Esophagus squamous epithelium (tissue), 5 donors: ENCODE data around the gene NFS1. TPM values are rescaled to one million over a fixed set of nuclear protein-coding genes. Genes with fewer than 3 reads are reported as not detected.
A peak's percentile ranks its signal among the peaks of the same experiment; 100 is the strongest.

Experiments
- DNase-seq: peaks from one replicate; lab custom pipeline; 2025; lab: John Stamatoyannopoulos, UW
- H3K27ac ChIP-seq, 4 donors: fragments of 200-600 bp; sonication (generic); one replicate each; pipeline ENCODE4 v1.5.1; 2016 to 2019; ENCODE audit warnings: mild to moderate bottlenecking in 1 of 4
- H3K27me3 ChIP-seq, 4 donors: fragments of 200-600 bp; sonication (generic); 1 replicate in 3 of 4; 2 replicates in 1 of 4; pipeline versions ENCODE4 v1.5.1 to v1.6.0; 2017 to 2021; ENCODE audit warnings: antibody characterized with exemption in 1 of 4
- H3K36me3 ChIP-seq, 3 donors: fragments of 200-600 bp; sonication (generic); one replicate each; pipeline ENCODE4 v1.5.1; 2016 to 2019
- H3K4me1 ChIP-seq, 3 donors: fragments of 200-600 bp; sonication (generic); one replicate each; pipeline ENCODE4 v1.5.1; 2017 to 2019
- H3K4me3 ChIP-seq, 4 donors: fragments of 200-600 bp; sonication (generic); 1 replicate in 3 of 4; 2 replicates in 1 of 4; pipeline ENCODE4 v1.5.1; 2016 to 2019; ENCODE audit warnings: mild to moderate bottlenecking in 2 of 4, moderate library complexity in 1 of 4
- H3K9me3 ChIP-seq, 3 donors: fragments of 200-600 bp; sonication (generic); one replicate each; pipeline ENCODE4 v1.5.1; 2016 to 2019
- CTCF ChIP-seq, 6 experiments: fragments of 450-650 bp in 4 of 6; fragments of 200-600 bp in 2 of 6; sonication (generic) in 2 of 6; IDR thresholded peaks; one replicate each; pipeline ENCODE4 v1.5.1; 2016 to 2019; ENCODE audit warnings: antibody characterized with exemption in 6 of 6, mild to moderate bottlenecking in 4 of 6, moderate library complexity in 4 of 6
- POLR2A ChIP-seq, 4 donors: fragments of 450-650 bp; IDR thresholded peaks; one replicate each; pipeline ENCODE4 v1.6.1; 2017; ENCODE audit warnings: antibody characterized with exemption in 4 of 4, mild to moderate bottlenecking in 4 of 4, moderate library complexity in 3 of 4
- WGBS, 2 donors: methylation state at CpG; one replicate each; pipeline ENCODE4 v1.1.5; 2018; 5-methylcytosine and 5-hydroxymethylcytosine counted together
- intact Hi-C: fragments of 100-400 bp; cut with DNase I; formaldehyde crosslinking; loops from one replicate; pipeline ENCODE4 v1.15.0; 2022
- total RNA-seq, 4 donors: library from RNA; depleted of rRNA; stranded (reverse); fragments of >200 nt; gene quantifications; one replicate each; pipeline ENCODE4 v1.1.0, GENCODE V29; 2016
- donor health status: DM: yes; HTN: yes; CAD: no.

Gene NFS1
- total RNA-seq, 4 donors from 2014 or later: 16.4 to 39.9 (median 24.2) TPM

GRCh38 chr20:35741892-35742740 lies 43.0 kb upstream of the NFS1 start, which contains the start of gene RBM39:
RBM39 (minus strand) TSS chr20:35742260; CDS start chr20:35740874, 1,386 bp downstream.
- intact Hi-C loops: no loop called here
- peak; percentile 99 for DNase-seq
- H3K9me3 ChIP-seq: no peaks in the 10 kb centered on the region
- peaks cover 3 to 38% (median 17%) of the 10 kb centered on the region in 3 donors for H3K36me3 ChIP-seq
- no peaks in the 10 kb centered on the region for H3K27me3 ChIP-seq
- peaks cover 10 to 67% (median 42%) of the 10 kb centered on the region in 3 donors for H3K4me1 ChIP-seq
- TF ChIP-seq POLR2A (IDR thresholded peaks at IDR 0.05) (peak in 3 of 4 donors; percentile 95 to 96 (median 96)), CTCF (IDR thresholded peaks at IDR 0.05) (peak in 5 of 6 experiments; percentile 42 to 59 (median 47))
- 0% methylated on average over 25 of the region's 66 CpGs for WGBS, 2 donors
- peak within 1 kb of the TSS; percentile 98 to 100 (median 99) for H3K27ac ChIP-seq
- H3K4me3 ChIP-seq: peak within 1 kb of the TSS; percentile 75 to 99 (median 87)

- Histone ChIP-seq H3K4me3 (peak overlapping the region in 3 of 4 donors; percentile 75 to 99 (median 80)), H3K9me3 (no peaks in the 10 kb centered on the region), H3K27ac (peak overlapping the region; percentile 22 to 100 (median 99)), H3K36me3 (peaks cover 3 to 64% (median 30%) of the 10 kb centered on the region in 3 donors), H3K4me1 (peaks cover 10 to 79% (median 57%) of the 10 kb centered on the region in 3 donors), H3K27me3 (no peaks in the 10 kb centered on the region)
- no peak for DNase-seq
- intact Hi-C loops: no loop called here
- TF ChIP-seq POLR2A (IDR thresholded peaks at IDR 0.05): no peak
- TF ChIP-seq CTCF (IDR thresholded peaks at IDR 0.05): peak in 3 of 6 experiments; percentile 17 to 47 (median 23)
- 42 to 43% methylated on average over 7 of the region's 7 CpGs for WGBS, 2 donors
These were observed 40.4 kb upstream of the NFS1 start for GRCh38 chr20:35739294-35740163.

GRCh38 chr20:35738410-35739179 lies 39.4 kb upstream of the NFS1 start:
- TF ChIP-seq CTCF (IDR thresholded peaks at IDR 0.05): no peak
- TF ChIP-seq POLR2A (IDR thresholded peaks at IDR 0.05): no peak
- intact Hi-C loops: no loop called here
- Histone ChIP-seq H3K27ac (peak overlapping the region in 1 of 4 donors; percentile 100), H3K4me1 (peaks cover 9 to 80% (median 62%) of the 10 kb centered on the region in 3 donors), H3K36me3 (peaks cover 3 to 74% (median 36%) of the 10 kb centered on the region in 3 donors), H3K9me3 (no peaks in the 10 kb centered on the region), H3K4me3 (peak overlapping the region in 2 of 4 donors; percentile 75 to 80), H3K27me3 (no peaks in the 10 kb centered on the region)
- no peak for DNase-seq
- 44 to 45% methylated on average over 4 of the region's 4 CpGs for WGBS, 2 donors

- 91% methylated on average over 15 of the region's 15 CpGs for WGBS, 2 donors
- TF ChIP-seq CTCF (IDR thresholded peaks at IDR 0.05) (no peak), POLR2A (IDR thresholded peaks at IDR 0.05) (no peak)
- Histone ChIP-seq H3K9me3 (no peaks in the 10 kb centered on the region), H3K27ac (peak overlapping the region in 1 of 4 donors; percentile 6), H3K27me3 (no peaks in the 10 kb centered on the region), H3K36me3 (peaks cover 3 to 81% (median 39%) of the 10 kb centered on the region in 3 donors), H3K4me1 (peaks cover 3 to 80% (median 61%) of the 10 kb centered on the region in 3 donors), H3K4me3 (peak overlapping the region in 1 of 4 donors; percentile 80)
- intact Hi-C loops: no loop called here
- no peak for DNase-seq
These were observed 38.7 kb upstream of the NFS1 start for GRCh38 chr20:35737865-35738333.
